Activated CD4-positive, CD25-positive, alpha-beta regulatory T cell (primary cell): ENCODE measurements around the gene BAG2.

Source experiments
- DNase-seq, 4 experiments: peaks; one replicate each; lab custom pipeline; 2025; lab: John Stamatoyannopoulos, UW

BAG2 gene

DNA sequence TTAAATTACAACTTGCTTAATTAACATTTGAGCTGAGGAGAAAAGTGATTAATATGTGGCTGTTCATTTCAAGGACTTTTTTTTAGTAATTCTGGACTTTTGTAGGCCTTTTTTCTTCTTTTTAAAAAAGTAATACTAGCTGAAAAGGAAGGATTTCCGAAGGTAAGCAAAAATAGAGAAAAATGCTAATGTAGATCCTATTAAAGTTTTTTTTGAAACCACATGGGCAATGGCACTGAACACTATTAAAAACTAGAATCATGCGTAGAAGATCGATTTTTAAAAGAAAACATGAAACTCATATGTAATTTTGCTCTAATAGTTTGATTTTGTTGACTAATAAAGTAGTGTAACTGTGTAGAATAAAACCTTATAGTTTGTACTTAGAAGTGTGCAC lies 2.4 kb downstream of the BAG2 start:
- no peak for DNase-seq

- DNase-seq = no peak
Observed at GRCh38 chr6:57177545-57178265, 5.6 kb downstream of the BAG2 start.

DNA sequence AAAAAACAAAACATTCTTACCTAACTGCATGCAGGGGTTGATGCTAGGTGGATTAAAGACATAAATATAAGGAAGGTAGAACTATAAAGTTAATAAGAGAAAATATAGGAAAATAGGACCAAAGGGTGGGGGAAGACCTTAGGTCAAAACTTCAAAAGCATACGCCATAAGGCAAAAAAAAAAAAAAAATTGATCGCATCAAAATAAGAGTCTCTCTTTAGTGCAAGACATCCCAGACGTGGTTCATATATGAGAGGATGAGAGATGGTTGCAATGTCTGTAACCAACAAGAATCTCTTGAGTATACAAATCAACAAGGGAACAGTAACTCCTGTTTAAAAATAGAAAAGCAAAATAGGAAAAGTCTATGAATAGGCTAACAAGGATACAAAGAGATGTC lies 8.5 kb downstream of the BAG2 start:
- no peak for DNase-seq

- DNase-seq = no peak
Observed at GRCh38 chr6:57182017-57182432, 9.9 kb downstream of the BAG2 start.

- no peak for DNase-seq
Observed at GRCh38 chr6:57183336-57183735, 11.2 kb downstream of the BAG2 start.

- no peak for DNase-seq
Observed at GRCh38 chr6:57190140-57190539, 18.0 kb downstream of the BAG2 start.

DNA sequence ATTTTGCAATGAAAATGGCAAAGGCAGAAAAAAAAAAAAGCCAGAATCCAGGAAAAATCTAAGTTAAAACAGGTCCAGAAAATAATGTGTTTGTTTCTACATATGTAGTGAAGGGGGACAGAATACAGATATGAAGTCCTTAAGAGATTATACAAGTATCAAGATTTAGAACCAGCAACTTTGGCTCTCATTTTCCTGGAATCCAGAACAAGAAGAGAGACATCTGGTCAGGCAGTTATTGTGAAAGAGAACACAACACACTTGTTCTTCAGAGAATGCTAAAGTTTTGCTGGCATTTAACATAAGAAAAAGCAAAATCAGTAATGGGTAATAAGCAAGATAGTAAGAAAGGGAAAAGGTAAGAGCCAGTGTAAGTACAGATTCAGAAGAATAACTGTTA lies 21.1 kb downstream of the BAG2 start:
- DNase-seq = no peak

- no peak for DNase-seq
Observed at GRCh38 chr6:57195457-57195856, 23.3 kb downstream of the BAG2 start.

- no peak for DNase-seq
Observed at GRCh38 chr6:57198926-57199636, 27.0 kb downstream of the BAG2 start.

GRCh38 chr6:57201718-57202117 lies 29.6 kb downstream of the BAG2 start:
- DNase-seq = no peak

GRCh38 chr6:57205550-57206328 lies 33.6 kb downstream of the BAG2 start:
- DNase-seq = no peak

GRCh38 chr6:57207141-57207540 lies 35.0 kb downstream of the BAG2 start:
- DNase-seq = no peak

DNA sequence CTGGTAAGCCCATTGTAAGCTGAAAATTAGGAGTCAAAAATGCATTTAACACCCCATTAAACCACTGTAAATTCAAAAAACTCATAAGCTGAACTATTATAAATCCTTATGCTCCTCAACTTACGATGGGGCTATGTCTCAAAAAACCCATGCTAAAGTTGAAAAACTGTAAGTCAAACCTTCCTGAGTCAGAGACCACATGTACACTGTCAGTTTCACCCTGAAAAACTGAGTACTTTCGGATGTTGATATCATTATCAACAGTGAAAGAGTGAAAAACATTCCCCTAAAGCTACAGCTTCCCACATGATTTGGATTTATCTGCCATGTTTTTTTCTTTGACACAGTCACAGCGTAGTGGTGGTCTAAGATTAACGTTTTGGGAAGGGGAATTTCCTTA lies 35.7 kb downstream of the BAG2 start:
- no peak for DNase-seq

- no peak for DNase-seq
Observed at GRCh38 chr6:57209030-57209429, 36.9 kb downstream of the BAG2 start.

DNA sequence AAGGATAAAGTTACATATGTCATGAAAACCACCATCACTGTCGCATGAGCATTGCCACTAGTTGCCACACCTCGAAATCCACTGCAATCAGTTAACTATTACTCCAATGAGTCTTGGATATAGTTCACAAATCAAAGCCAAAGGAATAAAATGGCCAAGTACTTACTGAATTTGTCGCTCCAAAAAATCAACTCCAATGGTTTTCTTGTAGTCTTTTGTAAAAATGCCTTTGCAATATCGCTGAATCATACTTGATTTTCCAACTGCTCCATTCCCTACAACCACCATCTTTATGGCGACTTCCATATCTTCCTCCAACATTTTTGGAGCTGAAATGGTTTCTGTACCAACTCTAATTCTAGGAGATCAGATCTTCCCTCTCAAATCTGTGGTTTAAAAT lies 37.9 kb downstream of the BAG2 start:
- no peak for DNase-seq

DNA sequence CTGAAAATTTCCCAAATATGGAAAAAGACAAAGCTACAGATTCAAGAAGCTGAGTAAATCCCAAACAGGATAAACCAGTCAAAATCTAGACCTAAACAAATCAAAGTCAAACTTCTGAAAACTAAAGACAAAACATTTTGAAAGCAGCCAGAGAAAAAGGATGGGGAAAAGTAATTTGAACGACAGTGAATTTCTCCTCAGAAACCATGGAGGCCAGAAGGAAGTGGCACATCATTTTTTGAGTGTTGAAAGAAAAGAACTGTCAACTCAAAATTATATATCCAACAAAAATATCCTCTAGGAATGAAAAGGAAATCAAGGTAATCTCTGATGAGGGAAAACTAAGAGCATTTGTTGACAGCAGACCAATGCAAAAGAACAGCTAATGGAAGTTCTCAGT lies 43.1 kb downstream of the BAG2 start:
- no peak for DNase-seq

DNA sequence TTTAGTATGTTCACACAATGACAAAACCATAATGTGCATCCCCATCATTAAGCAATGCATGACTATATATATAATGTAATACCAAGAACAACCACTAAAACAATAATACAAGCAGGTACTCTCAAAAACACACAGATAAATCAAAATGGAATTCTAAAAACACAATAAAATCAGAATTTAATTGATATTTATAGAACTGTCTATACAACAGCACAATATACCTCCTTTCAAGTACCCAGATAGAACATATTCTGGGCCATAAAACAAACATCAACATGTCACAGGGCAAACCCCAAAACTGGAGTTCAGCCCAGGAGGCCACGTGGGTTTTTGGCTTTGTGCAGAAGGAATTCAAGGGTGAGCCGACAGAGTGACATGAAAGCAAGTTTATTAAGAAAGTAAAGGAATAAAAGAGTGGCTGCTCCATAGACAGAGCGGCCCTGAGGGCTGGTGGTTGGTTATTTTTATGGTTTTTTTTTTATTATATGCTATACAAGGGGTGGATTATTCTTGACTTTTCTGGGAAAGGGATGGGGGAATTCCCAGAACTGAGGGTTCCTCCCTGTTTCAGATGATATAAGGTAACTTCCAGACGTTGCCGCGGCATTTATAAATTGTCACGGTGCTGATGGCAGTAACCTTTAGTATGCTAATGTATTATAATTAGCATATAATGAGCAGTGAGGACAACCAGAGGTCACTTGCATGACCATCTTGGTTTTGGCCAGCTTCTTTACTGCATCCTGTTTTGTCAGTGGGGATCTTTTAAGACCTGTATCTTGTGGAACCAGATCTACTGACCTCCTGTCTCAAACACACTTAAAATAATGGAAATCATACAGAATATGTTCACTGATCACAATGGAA lies 44.3 kb downstream of the BAG2 start:
- DNase-seq = no peak

DNA sequence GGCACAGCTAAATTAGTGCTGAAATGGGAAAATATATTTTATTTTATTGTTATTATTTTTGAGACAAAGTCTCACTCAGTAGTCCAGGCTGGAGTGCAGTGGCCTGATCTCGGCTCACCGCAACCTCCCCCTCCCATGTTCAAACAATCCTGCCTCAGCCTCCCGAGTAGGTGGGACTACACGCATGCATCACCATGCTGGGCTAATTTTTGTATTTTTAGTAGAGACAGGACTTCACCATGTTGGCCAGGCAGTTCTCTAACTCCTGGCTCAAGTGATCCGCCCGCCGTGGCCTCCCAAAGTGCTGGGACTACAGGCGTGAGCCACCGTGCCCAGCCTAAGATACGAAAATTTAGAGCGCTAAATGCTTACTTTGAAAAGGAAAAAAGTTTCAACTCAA lies 45.1 kb downstream of the BAG2 start:
- DNase-seq = no peak

- no peak for DNase-seq
Observed at GRCh38 chr6:57220083-57220703, 48.1 kb downstream of the BAG2 start.

DNA sequence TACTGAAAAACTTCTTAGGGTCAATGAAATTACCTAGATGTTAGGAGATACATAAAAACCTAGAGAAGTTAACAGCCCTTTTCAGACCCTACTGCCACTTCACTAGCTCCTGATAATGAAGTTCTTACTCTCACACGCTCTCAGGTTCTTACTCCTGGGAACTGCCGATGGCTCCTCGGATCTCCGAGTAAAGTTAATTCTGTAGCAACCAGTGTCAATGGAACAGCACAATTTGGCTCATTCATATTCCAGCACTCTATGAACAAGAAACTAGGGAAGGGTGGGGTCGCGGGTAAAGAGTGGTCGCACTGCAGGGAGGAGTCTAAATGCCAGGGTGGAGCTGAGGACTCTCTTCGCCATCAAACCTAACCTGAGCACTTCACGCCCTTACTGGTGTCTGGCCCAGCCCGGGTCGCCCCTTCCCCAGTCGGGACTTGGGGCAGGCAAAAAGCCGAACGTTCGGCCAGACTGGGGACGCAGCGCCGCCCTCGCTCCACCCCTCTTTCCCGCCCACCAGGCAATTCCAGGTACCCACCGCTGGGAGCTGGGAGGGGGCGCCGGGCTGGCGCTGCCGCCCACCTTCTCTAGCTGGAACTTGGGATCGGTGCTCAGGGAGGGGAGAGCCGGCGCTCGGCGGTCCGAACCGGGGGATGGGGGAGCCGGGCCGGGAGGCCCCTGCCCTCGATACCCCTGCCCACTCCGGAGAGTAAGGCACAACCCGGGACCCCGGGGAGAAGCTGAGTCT lies 49.2 kb downstream of the BAG2 start:
- peak in 3 of 4 experiments; percentile 3 to 9 (median 5) for DNase-seq
